ENCODE measurements around the gene ADTRP. TPM values are rescaled to one million over a fixed set of nuclear protein-coding genes. Genes with fewer than 3 reads are reported as not detected.
"Not testable (repeated sequence)": the region's sequence is repeated elsewhere in the genome, so short reads cannot be mapped to it uniquely, and the experiment has no call there.

The ADTRP gene
- total RNA-seq, 4 donors from 2014 or later, result 119 to 199 (median 181) TPM

DNA sequence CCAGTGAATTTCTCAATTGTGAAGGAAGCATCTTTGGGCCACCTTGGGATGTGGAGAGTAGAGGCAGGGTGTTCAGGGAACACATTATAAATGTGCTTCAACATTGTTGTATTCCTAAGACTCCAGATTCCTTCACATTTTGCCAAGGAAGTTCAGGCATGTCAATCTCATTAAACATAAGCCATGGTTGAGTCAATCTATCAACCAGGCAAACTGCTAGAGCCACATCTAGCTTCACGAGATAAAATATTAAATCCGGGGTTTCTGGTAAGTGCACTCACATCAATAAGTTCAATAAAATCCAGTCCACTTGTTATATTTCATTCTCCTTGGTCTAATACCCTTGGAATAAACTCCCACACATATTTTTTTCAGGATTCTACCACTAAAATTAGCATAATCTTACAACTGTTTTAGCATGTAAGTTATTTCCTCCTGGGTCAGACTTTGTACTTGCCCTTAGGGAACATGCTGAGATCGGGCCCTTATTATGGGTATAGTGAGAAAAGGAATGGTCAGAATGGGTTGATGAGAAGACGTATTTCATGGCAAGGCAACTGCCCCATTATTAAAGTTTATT, 93.6 kb downstream of the ADTRP start:
- DNase-seq, result no peak
- Histone ChIP-seq H3K4me3 (no peak overlapping the region), H3K27me3 (no peaks in the 10 kb centered on the region), H3K9me3 (peaks cover 0 to 4% of the 10 kb centered on the region in 2 donors), H3K27ac (no peak overlapping the region), H3K4me1 (peaks cover 0 to 4% (median 0%) of the 10 kb centered on the region in 4 donors), H3K36me3 (no peaks in the 10 kb centered on the region)
- in situ Hi-C loops (cut with MboI; ENCODE audit: low pct_ligation_motif_present in 1 of 4, low pct_unique_long_range_greater_than_20kb in 1 of 4, low sequenced_read_pairs in 3 of 4), result no loop called here
- intact Hi-C loops (cut with DNase I; ENCODE audit: low total_unique reads), result no loop called here
- WGBS, 2 donors (ENCODE audit: low coverage in 1 of 2), result 73 to 89% methylated on average over 4 of the region's 4 CpGs
- no peak for TF ChIP-seq POLR2A (IDR thresholded peaks at IDR 0.05)
- no peak for TF ChIP-seq EP300 (IDR thresholded peaks at IDR 0.05; ENCODE audit: low read depth)
- TF ChIP-seq, protein P1, sequence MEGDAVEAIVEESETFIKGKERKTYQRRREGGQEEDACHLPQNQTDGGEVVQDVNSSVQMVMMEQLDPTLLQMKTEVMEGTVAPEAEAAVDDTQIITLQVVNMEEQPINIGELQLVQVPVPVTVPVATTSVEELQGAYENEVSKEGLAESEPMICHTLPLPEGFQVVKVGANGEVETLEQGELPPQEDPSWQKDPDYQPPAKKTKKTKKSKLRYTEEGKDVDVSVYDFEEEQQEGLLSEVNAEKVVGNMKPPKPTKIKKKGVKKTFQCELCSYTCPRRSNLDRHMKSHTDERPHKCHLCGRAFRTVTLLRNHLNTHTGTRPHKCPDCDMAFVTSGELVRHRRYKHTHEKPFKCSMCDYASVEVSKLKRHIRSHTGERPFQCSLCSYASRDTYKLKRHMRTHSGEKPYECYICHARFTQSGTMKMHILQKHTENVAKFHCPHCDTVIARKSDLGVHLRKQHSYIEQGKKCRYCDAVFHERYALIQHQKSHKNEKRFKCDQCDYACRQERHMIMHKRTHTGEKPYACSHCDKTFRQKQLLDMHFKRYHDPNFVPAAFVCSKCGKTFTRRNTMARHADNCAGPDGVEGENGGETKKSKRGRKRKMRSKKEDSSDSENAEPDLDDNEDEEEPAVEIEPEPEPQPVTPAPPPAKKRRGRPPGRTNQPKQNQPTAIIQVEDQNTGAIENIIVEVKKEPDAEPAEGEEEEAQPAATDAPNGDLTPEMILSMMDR (IDR thresholded peaks at IDR 0.05), result no peak
- TF ChIP-seq POLR2AphosphoS5 (IDR thresholded peaks at IDR 0.05), result no peak

DNA sequence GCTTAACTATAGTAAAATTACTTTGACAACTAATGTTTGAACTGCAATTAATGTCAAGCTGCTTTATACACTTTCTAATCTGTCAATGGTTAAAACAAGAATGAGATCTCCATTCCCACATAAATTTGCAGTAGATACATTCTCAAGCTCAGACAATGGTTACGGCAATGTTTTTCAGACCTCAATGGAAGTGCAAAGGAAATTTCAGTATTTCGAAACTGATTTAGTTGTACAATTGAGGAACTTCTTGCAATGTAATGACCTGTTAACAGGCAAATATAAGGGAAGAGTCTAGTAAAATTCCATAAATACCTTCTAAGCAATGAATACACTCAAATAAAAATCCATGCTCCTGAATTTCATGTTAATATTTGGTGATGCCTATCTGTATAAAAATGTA, 94.7 kb downstream of the ADTRP start:
- WGBS, 2 donors (ENCODE audit: low coverage in 1 of 2), result 87% methylated on average over 2 of the region's 2 CpGs; no CpG with 5 or more reads in 1 of the 2 donors

DNA sequence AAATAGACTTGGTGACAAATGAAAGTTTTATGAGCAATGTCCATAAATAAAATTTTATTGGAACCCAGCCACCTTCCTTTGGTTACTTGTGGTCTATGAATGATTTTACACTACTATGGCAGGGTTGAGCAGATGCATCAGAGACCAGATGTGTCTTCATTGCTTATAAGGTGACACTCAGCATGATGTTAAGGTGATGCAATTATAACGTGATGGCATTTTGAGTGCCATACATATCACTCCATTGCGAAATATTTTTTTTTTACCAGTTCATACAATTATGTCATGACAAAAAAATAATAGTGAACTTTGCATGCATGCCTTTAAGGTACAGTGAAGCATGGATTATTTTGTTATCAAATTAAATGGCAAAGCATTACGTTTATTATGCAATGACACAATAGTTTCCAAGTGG, 96.0 kb downstream of the ADTRP start:
- in situ Hi-C loops (cut with MboI; ENCODE audit: low pct_ligation_motif_present in 1 of 4, low pct_unique_long_range_greater_than_20kb in 1 of 4, low sequenced_read_pairs in 3 of 4) (no loop called here), intact Hi-C loops (cut with DNase I; ENCODE audit: low total_unique reads) (no loop called here)
- no peaks in the 10 kb centered on the region for H3K36me3 ChIP-seq
- WGBS, 2 donors (ENCODE audit: low coverage in 1 of 2), result 68 to 96% methylated on average over 2 to 3 of the region's 3 CpGs
- H3K4me1 ChIP-seq, result peaks cover 0 to 4% (median 0%) of the 10 kb centered on the region in 4 donors
- TF ChIP-seq POLR2A (IDR thresholded peaks at IDR 0.05) (no peak), EP300 (IDR thresholded peaks at IDR 0.05; ENCODE audit: low read depth) (no peak), POLR2AphosphoS5 (IDR thresholded peaks at IDR 0.05) (no peak)
- TF ChIP-seq, protein P1 (IDR thresholded peaks at IDR 0.05), result no peak
- DNase-seq, result no peak
- no peak overlapping the region for H3K27ac ChIP-seq
- peaks cover 0 to 4% of the 10 kb centered on the region in 2 donors for H3K9me3 ChIP-seq
- H3K27me3 ChIP-seq, result no peaks in the 10 kb centered on the region
- no peak overlapping the region for H3K4me3 ChIP-seq

More for the DNA sequence above, 94.7 kb downstream of the ADTRP start:
- intact Hi-C loops (cut with DNase I; ENCODE audit: low total_unique reads) (no loop called here), in situ Hi-C loops (cut with MboI; ENCODE audit: low pct_ligation_motif_present in 1 of 4, low pct_unique_long_range_greater_than_20kb in 1 of 4, low sequenced_read_pairs in 3 of 4) (no loop called here)
- no peaks in the 10 kb centered on the region for H3K27me3 ChIP-seq
- no peak for DNase-seq
- H3K27ac ChIP-seq, result no peak overlapping the region
- peaks cover 0 to 4% (median 0%) of the 10 kb centered on the region in 4 donors for H3K4me1 ChIP-seq
- no peaks in the 10 kb centered on the region for H3K36me3 ChIP-seq
- no peak overlapping the region for H3K4me3 ChIP-seq
- no peak for TF ChIP-seq POLR2AphosphoS5 (IDR thresholded peaks at IDR 0.05)
- TF ChIP-seq, protein P1 (IDR thresholded peaks at IDR 0.05), result no peak
- TF ChIP-seq EP300 (IDR thresholded peaks at IDR 0.05; ENCODE audit: low read depth), result no peak
- no peak for TF ChIP-seq POLR2A (IDR thresholded peaks at IDR 0.05)
- peaks cover 0 to 4% of the 10 kb centered on the region in 2 donors for H3K9me3 ChIP-seq

DNA sequence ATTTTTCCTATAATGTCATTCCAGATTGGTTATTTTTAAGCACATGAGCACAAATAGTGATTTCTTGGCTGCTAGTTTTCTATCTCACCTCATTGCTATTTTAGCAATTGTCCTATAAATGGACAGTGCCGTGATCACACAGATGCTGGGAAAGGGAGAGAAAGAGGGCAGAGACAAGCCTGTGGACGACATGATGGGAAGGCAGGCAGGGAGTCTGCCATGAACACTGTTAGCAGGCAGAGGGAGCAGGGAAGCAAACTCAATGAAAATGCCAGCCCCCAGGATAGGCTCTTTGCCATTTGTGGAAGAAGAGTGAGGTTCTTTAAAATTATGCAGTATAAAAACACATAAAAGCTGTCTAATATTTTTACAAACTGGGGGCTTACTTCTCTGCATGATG, 96.8 kb downstream of the ADTRP start:
- Histone ChIP-seq H3K4me1 (peaks cover 0 to 4% (median 0%) of the 10 kb centered on the region in 4 donors), H3K27ac (no peak overlapping the region), H3K9me3 (peaks cover 0 to 4% of the 10 kb centered on the region in 2 donors), H3K4me3 (no peak overlapping the region), H3K36me3 (no peaks in the 10 kb centered on the region), H3K27me3 (no peaks in the 10 kb centered on the region)
- no peak for TF ChIP-seq EP300 (IDR thresholded peaks at IDR 0.05; ENCODE audit: low read depth)
- 60 to 79% methylated on average over 1 to 2 of the region's 2 CpGs for WGBS, 2 donors (ENCODE audit: low coverage in 1 of 2)
- DNase-seq, result no peak
- in situ Hi-C loops (cut with MboI; ENCODE audit: low pct_ligation_motif_present in 1 of 4, low pct_unique_long_range_greater_than_20kb in 1 of 4, low sequenced_read_pairs in 3 of 4) (no loop called here), intact Hi-C loops (cut with DNase I; ENCODE audit: low total_unique reads) (no loop called here)

DNA sequence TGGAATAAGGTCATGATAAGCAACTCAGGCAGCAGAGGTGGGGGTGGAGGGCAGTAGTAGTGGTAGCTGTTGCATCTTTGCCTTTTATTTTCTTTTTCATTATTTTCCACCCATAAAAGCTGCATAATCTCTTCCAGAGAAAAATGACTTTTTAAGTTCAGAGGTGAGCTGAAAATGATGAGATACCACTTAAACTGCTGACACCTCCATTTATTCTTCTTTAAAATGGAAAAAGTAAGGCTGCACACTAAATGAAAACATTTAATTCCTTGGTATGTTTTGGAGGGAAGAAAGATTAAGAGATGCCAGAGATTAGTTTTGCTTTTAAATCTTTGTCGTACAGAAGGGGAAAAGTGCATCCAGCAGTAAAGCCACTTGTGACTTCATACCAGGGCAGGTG, 97.2 kb downstream of the ADTRP start:
- intact Hi-C loops (cut with DNase I; ENCODE audit: low total_unique reads) (no loop called here), in situ Hi-C loops (cut with MboI; ENCODE audit: low pct_ligation_motif_present in 1 of 4, low pct_unique_long_range_greater_than_20kb in 1 of 4, low sequenced_read_pairs in 3 of 4) (no loop called here)
- WGBS, 2 donors (ENCODE audit: low coverage in 1 of 2), result 78 to 100% methylated on average over 1 of the region's 1 CpG
- H3K4me3 ChIP-seq, result no peak overlapping the region
- H3K9me3 ChIP-seq, result peaks cover 0 to 4% of the 10 kb centered on the region in 2 donors
- DNase-seq, result no peak
- no peak overlapping the region for H3K27ac ChIP-seq
- no peaks in the 10 kb centered on the region for H3K27me3 ChIP-seq
- TF ChIP-seq, protein P1 (IDR thresholded peaks at IDR 0.05), result no peak
- TF ChIP-seq POLR2AphosphoS5 (IDR thresholded peaks at IDR 0.05) (no peak), POLR2A (IDR thresholded peaks at IDR 0.05) (no peak), EP300 (IDR thresholded peaks at IDR 0.05; ENCODE audit: low read depth) (no peak)
- no peaks in the 10 kb centered on the region for H3K36me3 ChIP-seq
- peaks cover 0 to 4% (median 0%) of the 10 kb centered on the region in 4 donors for H3K4me1 ChIP-seq

DNA sequence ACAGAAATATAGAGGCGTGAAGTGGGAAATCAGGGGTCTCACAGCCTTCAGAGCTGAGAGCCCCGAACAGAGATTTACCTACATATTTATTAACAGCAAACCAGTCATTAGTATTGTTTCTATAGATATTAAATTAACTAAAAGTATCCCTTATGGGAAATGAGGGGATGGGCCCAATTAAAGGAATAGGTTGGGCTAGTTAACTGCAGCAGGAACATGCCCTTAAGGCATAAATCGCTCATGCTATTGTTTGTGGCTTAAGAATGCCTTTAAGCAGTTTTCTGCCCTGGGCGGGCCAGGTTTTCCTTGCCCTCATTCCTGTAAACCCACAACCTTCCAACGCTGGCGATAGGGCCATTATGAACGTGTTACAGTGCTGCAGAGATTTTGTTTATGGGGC, 98.1 kb downstream of the ADTRP start:
- intact Hi-C loops (cut with DNase I; ENCODE audit: low total_unique reads); H3K27me3 ChIP-seq; DNase-seq; H3K4me1 ChIP-seq; H3K27ac ChIP-seq; H3K9me3 ChIP-seq; H3K4me3 ChIP-seq; H3K36me3 ChIP-seq; in situ Hi-C loops (cut with MboI; ENCODE audit: low pct_ligation_motif_present in 1 of 4, low pct_unique_long_range_greater_than_20kb in 1 of 4, low sequenced_read_pairs in 3 of 4): not testable (repeated sequence)
- 90 to 95% methylated on average over 4 to 7 of the region's 7 CpGs for WGBS, 2 donors (ENCODE audit: low coverage in 1 of 2)
